ENCODE measurements around the gene TRPM5. TPM values are rescaled to one million over a fixed set of nuclear protein-coding genes. Genes with fewer than 3 reads are reported as not detected.

Gene TRPM5
- total RNA-seq, 1 experiment from 2014 or later = 0.07 TPM

DNA sequence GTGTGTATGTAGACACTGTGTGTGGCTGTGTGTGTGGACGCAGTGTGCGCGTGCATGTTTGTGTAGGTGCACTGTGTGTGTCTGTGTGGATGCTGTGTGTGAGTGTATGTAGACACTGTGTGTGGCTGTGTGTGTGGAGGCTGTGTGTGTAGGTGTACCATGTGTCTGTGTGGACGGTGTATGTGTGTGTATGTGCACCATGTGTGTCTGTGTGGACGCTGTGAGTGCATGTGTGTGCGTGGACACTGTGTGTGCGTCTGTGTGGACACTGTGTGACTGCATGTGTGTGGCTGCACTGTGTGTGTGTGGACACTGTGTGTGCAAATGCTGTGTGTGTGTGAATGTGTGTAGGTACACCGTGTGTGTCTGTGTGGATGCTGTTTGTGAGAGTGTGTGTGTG lies 10.3 kb downstream of the TRPM5 start:
- CTCF ChIA-PET = no interaction called here
- Mint-ChIP-seq H3K27ac (no peak overlapping the region), H3K27me3 (ENCODE audit: low read depth) (peaks cover 25% of the 10 kb centered on the region), H3K4me3 (no peak overlapping the region), H3K4me1 (no peaks in the 10 kb centered on the region), H3K36me3 (no peaks in the 10 kb centered on the region), H3K9me3 (no peaks in the 10 kb centered on the region)
- DNase-seq (ENCODE audit: low spot score) = no peak
- POLR2A ChIA-PET = no interaction called here
- no peak for ATAC-seq
- TF ChIP-seq, protein P1, sequence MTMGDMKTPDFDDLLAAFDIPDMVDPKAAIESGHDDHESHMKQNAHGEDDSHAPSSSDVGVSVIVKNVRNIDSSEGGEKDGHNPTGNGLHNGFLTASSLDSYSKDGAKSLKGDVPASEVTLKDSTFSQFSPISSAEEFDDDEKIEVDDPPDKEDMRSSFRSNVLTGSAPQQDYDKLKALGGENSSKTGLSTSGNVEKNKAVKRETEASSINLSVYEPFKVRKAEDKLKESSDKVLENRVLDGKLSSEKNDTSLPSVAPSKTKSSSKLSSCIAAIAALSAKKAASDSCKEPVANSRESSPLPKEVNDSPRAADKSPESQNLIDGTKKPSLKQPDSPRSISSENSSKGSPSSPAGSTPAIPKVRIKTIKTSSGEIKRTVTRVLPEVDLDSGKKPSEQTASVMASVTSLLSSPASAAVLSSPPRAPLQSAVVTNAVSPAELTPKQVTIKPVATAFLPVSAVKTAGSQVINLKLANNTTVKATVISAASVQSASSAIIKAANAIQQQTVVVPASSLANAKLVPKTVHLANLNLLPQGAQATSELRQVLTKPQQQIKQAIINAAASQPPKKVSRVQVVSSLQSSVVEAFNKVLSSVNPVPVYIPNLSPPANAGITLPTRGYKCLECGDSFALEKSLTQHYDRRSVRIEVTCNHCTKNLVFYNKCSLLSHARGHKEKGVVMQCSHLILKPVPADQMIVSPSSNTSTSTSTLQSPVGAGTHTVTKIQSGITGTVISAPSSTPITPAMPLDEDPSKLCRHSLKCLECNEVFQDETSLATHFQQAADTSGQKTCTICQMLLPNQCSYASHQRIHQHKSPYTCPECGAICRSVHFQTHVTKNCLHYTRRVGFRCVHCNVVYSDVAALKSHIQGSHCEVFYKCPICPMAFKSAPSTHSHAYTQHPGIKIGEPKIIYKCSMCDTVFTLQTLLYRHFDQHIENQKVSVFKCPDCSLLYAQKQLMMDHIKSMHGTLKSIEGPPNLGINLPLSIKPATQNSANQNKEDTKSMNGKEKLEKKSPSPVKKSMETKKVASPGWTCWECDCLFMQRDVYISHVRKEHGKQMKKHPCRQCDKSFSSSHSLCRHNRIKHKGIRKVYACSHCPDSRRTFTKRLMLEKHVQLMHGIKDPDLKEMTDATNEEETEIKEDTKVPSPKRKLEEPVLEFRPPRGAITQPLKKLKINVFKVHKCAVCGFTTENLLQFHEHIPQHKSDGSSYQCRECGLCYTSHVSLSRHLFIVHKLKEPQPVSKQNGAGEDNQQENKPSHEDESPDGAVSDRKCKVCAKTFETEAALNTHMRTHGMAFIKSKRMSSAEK (CRISPR knock-in tag; IDR thresholded peaks at IDR 0.05; ENCODE audit: borderline replicate concordance) = no peak
- TF ChIP-seq, protein P2, sequence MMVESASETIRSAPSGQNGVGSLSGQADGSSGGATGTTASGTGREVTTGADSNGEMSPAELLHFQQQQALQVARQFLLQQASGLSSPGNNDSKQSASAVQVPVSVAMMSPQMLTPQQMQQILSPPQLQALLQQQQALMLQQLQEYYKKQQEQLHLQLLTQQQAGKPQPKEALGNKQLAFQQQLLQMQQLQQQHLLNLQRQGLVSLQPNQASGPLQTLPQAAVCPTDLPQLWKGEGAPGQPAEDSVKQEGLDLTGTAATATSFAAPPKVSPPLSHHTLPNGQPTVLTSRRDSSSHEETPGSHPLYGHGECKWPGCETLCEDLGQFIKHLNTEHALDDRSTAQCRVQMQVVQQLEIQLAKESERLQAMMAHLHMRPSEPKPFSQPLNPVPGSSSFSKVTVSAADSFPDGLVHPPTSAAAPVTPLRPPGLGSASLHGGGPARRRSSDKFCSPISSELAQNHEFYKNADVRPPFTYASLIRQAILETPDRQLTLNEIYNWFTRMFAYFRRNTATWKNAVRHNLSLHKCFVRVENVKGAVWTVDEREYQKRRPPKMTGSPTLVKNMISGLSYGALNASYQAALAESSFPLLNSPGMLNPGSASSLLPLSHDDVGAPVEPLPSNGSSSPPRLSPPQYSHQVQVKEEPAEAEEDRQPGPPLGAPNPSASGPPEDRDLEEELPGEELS (CRISPR knock-in tag; IDR thresholded peaks at IDR 0.05) = no peak
- no peak for TF ChIP-seq NFATC4 (CRISPR knock-in tag; IDR thresholded peaks at IDR 0.05)
- TF ChIP-seq CREM (CRISPR knock-in tag; IDR thresholded peaks at IDR 0.05) = no peak
- TF ChIP-seq HMGA2 (CRISPR knock-in tag; IDR thresholded peaks at IDR 0.05) = no peak
- TF ChIP-seq NR3C1 (CRISPR knock-in tag; conservative IDR thresholded peaks at IDR 0.05; ENCODE audit: low read depth) = no peak
- TF ChIP-seq, protein P3, sequence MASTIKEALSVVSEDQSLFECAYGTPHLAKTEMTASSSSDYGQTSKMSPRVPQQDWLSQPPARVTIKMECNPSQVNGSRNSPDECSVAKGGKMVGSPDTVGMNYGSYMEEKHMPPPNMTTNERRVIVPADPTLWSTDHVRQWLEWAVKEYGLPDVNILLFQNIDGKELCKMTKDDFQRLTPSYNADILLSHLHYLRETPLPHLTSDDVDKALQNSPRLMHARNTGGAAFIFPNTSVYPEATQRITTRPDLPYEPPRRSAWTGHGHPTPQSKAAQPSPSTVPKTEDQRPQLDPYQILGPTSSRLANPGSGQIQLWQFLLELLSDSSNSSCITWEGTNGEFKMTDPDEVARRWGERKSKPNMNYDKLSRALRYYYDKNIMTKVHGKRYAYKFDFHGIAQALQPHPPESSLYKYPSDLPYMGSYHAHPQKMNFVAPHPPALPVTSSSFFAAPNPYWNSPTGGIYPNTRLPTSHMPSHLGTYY (CRISPR knock-in tag; IDR thresholded peaks at IDR 0.05) = no peak
- TF ChIP-seq, protein P4, sequence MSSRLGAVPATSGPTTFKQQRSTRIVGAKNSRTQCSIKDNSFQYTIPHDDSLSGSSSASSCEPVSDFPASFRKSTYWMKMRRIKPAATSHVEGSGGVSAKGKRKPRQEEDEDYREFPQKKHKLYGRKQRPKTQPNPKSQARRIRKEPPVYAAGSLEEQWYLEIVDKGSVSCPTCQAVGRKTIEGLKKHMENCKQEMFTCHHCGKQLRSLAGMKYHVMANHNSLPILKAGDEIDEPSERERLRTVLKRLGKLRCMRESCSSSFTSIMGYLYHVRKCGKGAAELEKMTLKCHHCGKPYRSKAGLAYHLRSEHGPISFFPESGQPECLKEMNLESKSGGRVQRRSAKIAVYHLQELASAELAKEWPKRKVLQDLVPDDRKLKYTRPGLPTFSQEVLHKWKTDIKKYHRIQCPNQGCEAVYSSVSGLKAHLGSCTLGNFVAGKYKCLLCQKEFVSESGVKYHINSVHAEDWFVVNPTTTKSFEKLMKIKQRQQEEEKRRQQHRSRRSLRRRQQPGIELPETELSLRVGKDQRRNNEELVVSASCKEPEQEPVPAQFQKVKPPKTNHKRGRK (CRISPR knock-in tag; IDR thresholded peaks at IDR 0.05; ENCODE audit: borderline replicate concordance) = no peak
- TF ChIP-seq, protein P5, sequence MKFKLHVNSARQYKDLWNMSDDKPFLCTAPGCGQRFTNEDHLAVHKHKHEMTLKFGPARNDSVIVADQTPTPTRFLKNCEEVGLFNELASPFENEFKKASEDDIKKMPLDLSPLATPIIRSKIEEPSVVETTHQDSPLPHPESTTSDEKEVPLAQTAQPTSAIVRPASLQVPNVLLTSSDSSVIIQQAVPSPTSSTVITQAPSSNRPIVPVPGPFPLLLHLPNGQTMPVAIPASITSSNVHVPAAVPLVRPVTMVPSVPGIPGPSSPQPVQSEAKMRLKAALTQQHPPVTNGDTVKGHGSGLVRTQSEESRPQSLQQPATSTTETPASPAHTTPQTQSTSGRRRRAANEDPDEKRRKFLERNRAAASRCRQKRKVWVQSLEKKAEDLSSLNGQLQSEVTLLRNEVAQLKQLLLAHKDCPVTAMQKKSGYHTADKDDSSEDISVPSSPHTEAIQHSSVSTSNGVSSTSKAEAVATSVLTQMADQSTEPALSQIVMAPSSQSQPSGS (CRISPR knock-in tag; IDR thresholded peaks at IDR 0.05; ENCODE audit: borderline replicate concordance, low read depth) = no peak
- TF ChIP-seq ZNF232 (CRISPR knock-in tag; IDR thresholded peaks at IDR 0.05) = no peak
- TF ChIP-seq, protein P6, sequence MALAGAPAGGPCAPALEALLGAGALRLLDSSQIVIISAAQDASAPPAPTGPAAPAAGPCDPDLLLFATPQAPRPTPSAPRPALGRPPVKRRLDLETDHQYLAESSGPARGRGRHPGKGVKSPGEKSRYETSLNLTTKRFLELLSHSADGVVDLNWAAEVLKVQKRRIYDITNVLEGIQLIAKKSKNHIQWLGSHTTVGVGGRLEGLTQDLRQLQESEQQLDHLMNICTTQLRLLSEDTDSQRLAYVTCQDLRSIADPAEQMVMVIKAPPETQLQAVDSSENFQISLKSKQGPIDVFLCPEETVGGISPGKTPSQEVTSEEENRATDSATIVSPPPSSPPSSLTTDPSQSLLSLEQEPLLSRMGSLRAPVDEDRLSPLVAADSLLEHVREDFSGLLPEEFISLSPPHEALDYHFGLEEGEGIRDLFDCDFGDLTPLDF (CRISPR knock-in tag; IDR thresholded peaks at IDR 0.05) = no peak
- TF ChIP-seq, protein P7, sequence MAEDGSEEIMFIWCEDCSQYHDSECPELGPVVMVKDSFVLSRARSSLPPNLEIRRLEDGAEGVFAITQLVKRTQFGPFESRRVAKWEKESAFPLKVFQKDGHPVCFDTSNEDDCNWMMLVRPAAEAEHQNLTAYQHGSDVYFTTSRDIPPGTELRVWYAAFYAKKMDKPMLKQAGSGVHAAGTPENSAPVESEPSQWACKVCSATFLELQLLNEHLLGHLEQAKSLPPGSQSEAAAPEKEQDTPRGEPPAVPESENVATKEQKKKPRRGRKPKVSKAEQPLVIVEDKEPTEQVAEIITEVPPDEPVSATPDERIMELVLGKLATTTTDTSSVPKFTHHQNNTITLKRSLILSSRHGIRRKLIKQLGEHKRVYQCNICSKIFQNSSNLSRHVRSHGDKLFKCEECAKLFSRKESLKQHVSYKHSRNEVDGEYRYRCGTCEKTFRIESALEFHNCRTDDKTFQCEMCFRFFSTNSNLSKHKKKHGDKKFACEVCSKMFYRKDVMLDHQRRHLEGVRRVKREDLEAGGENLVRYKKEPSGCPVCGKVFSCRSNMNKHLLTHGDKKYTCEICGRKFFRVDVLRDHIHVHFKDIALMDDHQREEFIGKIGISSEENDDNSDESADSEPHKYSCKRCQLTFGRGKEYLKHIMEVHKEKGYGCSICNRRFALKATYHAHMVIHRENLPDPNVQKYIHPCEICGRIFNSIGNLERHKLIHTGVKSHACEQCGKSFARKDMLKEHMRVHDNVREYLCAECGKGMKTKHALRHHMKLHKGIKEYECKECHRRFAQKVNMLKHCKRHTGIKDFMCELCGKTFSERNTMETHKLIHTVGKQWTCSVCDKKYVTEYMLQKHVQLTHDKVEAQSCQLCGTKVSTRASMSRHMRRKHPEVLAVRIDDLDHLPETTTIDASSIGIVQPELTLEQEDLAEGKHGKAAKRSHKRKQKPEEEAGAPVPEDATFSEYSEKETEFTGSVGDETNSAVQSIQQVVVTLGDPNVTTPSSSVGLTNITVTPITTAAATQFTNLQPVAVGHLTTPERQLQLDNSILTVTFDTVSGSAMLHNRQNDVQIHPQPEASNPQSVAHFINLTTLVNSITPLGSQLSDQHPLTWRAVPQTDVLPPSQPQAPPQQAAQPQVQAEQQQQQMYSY (CRISPR knock-in tag; IDR thresholded peaks at IDR 0.05) = no peak
- TF ChIP-seq SOX15 (CRISPR knock-in tag; IDR thresholded peaks at IDR 0.05) = no peak

All from WTC11 (cell line).